B cell (primary cell): ENCODE results near the gene LITAF. TPM values are rescaled to one million over a fixed set of nuclear protein-coding genes. Genes with fewer than 3 reads are reported as not detected.

Experiments used
- ATAC-seq: fragments of 200-7000 bp; cut with Tn5 transposase; one replicate; pipeline ENCODE4 v1.10.0; 2021; ENCODE audit warnings: low read depth, mild to moderate bottlenecking, moderate number of reproducible peaks, moderate library complexity
- CTCF ChIA-PET: fragments of 350-600 bp; sonication (Branson Sonifier 250); formaldehyde crosslinking; loops from one replicate; lab custom pipeline; 2021; ENCODE audit warnings: antibody characterized with exemption, inconsistent platforms; lab: Charles Lee
- POLR2A ChIA-PET: fragments of 350-600 bp; sonication (Branson Sonifier 250); formaldehyde crosslinking; loops from one replicate; lab custom pipeline; 2021; ENCODE audit warnings: antibody characterized with exemption; lab: Charles Lee
- DNase-seq: peaks from one replicate; pipeline ENCODE4 v3.0.0; 2013
- H2AFZ ChIP-seq: 2 replicates; pipeline ENCODE4 v1.6.1; 2012; ENCODE audit warnings: mild to moderate bottlenecking, low read depth, low read length; ENCODE audit not compliant: insufficient read depth, poor library complexity, severe bottlenecking
- H3K27ac ChIP-seq, 2 donors: 1 replicate in 1 of 2; 2 replicates in 1 of 2; pipeline ENCODE4 v1.5.1; 2012 to 2013; ENCODE audit warnings: low read length in 2 of 2, mild to moderate bottlenecking in 2 of 2, moderate library complexity in 1 of 2
- H3K27me3 ChIP-seq, 4 experiments: fragments of 200-600 bp in 1 of 4; sonication (generic) in 1 of 4; replicated peaks in 1 of 4; 1 replicate in 2 of 4; 2 replicates in 2 of 4; pipeline versions ENCODE4 v1.6.1 to v1.7.0; 2013 to 2016; ENCODE audit warnings: low read length in 3 of 4, mild to moderate bottlenecking in 2 of 4, mixed read lengths in 1 of 4, moderate library complexity in 1 of 4; ENCODE audit not compliant: insufficient read depth in 4 of 4, control insufficient read depth in 3 of 4; ENCODE audit errors: control extremely low read depth in 1 of 4
- H3K36me3 ChIP-seq, 2 experiments: replicated peaks in 1 of 2; 1 replicate in 1 of 2; 2 replicates in 1 of 2; pipeline versions ENCODE4 v1.6.1 to v1.7.1; 2013; ENCODE audit warnings: low read length in 1 of 2; ENCODE audit not compliant: insufficient read depth in 2 of 2, control insufficient read depth in 1 of 2; ENCODE audit errors: control extremely low read depth in 1 of 2, extremely low read depth in 1 of 2
- H3K4me1 ChIP-seq, 2 donors: fragments of 200-600 bp in 1 of 2; sonication (generic) in 1 of 2; 1 replicate in 1 of 2; 2 replicates in 1 of 2; pipeline versions ENCODE4 v1.5.1 to v1.6.1; 2013 to 2017; ENCODE audit warnings: low read length in 2 of 2; ENCODE audit not compliant: control insufficient read depth in 2 of 2, insufficient read depth in 2 of 2
- H3K4me2 ChIP-seq: replicated peaks from 2 replicates; pipeline ENCODE3; 2012; ENCODE audit warnings: mild to moderate bottlenecking, low read depth, low read length; ENCODE audit not compliant: poor library complexity, severe bottlenecking
- H3K4me3 ChIP-seq, 5 experiments: fragments of 200-600 bp in 1 of 5; sonication (generic) in 1 of 5; 1 replicate in 3 of 5; 2 replicates in 2 of 5; pipeline versions ENCODE4 v1.5.1 to v1.7.0; 2011 to 2016; ENCODE audit warnings: low read length in 4 of 5, mild to moderate bottlenecking in 4 of 5, low read depth in 2 of 5, control low read depth in 1 of 5, moderate library complexity in 1 of 5; ENCODE audit not compliant: insufficient read depth in 1 of 5; ENCODE audit errors: control extremely low read depth in 1 of 5, extremely low read depth in 1 of 5
- H3K79me2 ChIP-seq: fragments of 200-600 bp; sonication (generic); one replicate; pipeline ENCODE4 v1.6.0; 2016; ENCODE audit warnings: low read length; ENCODE audit not compliant: control insufficient read depth, insufficient read depth
- H3K9ac ChIP-seq: fragments of 200-600 bp; sonication (generic); 2 replicates; pipeline ENCODE4 v1.6.1; 2017; ENCODE audit warnings: mild to moderate bottlenecking, low read length, moderate library complexity
- H3K9me3 ChIP-seq, 3 donors: one replicate each; pipeline versions ENCODE4 v1.6.1 to v1.7.1; 2013; ENCODE audit warnings: low read length in 2 of 3; ENCODE audit not compliant: control insufficient read depth in 2 of 3, insufficient read depth in 1 of 3; ENCODE audit errors: control extremely low read depth in 1 of 3
- H4K20me1 ChIP-seq: 2 replicates; pipeline ENCODE4 v1.6.0; 2012; ENCODE audit warnings: mild to moderate bottlenecking, low read length; ENCODE audit not compliant: insufficient read depth, control insufficient read depth, poor library complexity, severe bottlenecking
- H3K27ac Mint-ChIP-seq: one replicate; pipeline ENCODE4 v1.8.0; 2021; ENCODE audit warnings: mixed read lengths
- H3K27me3 Mint-ChIP-seq: one replicate; pipeline ENCODE4 v1.8.0; 2021; ENCODE audit warnings: mixed read lengths
- H3K4me1 Mint-ChIP-seq: one replicate; pipeline ENCODE4 v1.8.0; 2021; ENCODE audit warnings: mixed read lengths
- H3K4me3 Mint-ChIP-seq: one replicate; pipeline ENCODE4 v1.8.0; 2021; ENCODE audit warnings: mixed read lengths
- H3K9me3 Mint-ChIP-seq: one replicate; pipeline ENCODE4 v1.8.0; 2022; ENCODE audit warnings: mixed read lengths; ENCODE audit not compliant: insufficient read depth
- EZH2 ChIP-seq: IDR thresholded peaks from 2 replicates; pipeline ENCODE4 v1.6.1; 2012; ENCODE audit warnings: borderline replicate concordance, low read depth, mild to moderate bottlenecking, moderate library complexity, low read length; ENCODE audit not compliant: insufficient read depth, poor library complexity, severe bottlenecking
- WGBS: methylation state at CpG from one replicate; pipeline ENCODE4 v1.1.5; 2013; ENCODE audit warnings: missing lambda C conversion rate; ENCODE audit not compliant: insufficient coverage; 5-methylcytosine and 5-hydroxymethylcytosine counted together
- intact Hi-C: fragments of 100-400 bp; cut with micrococcal nuclease; formaldehyde crosslinking; loops from one replicate; pipeline ENCODE4 v1.10.0; 2022
- polyA plus RNA-seq: library from polyadenylated mRNA; depleted of rRNA; stranded (reverse); fragments of >200 nt; gene quantifications from 2 replicates; pipeline ENCODE4 v1.2.3, GENCODE V29; 2012
- total RNA-seq, 2 donors: library from RNA; stranded (reverse); fragments of 120-200 nt in 1 of 2; gene quantifications; 1 replicate in 1 of 2; 2 replicates in 1 of 2; pipeline versions ENCODE4 v1.2.3 to v1.2.4, GENCODE V29; 2013 to 2022
- TF ChIP-seq, protein P1 (sequence below): fragments of 200-600 bp; IDR thresholded peaks from one replicate; pipeline ENCODE4 v1.8.0; 2022; ENCODE audit warnings: antibody characterized with exemption, mild to moderate bottlenecking

LITAF gene
- total and polyA plus RNA-seq, 2 donors (not counting 1 experiment from before 2014, with no cell fraction given): 93.6 to 125 TPM

GRCh38 chr16:11570806-11571205, 15.9 kb downstream of the LITAF start:
- peak overlapping the region; percentile 73 for H3K27ac Mint-ChIP-seq
- no peak for DNase-seq
- H3K27ac ChIP-seq: peak overlapping the region in 1 of 2 donors; percentile 66
- H4K20me1 ChIP-seq: peaks cover 84% of the 10 kb centered on the region
- no peak overlapping the region for H3K4me3 ChIP-seq
- ChIA-PET POLR2A (interaction anchor here (0.6 to 2.0 kb wide), 3 partner anchors 12 to 235 kb away, joined by 3 to 7 read pairs (median 4); partner anchors contain the start of gene LITAF), CTCF (interaction anchor here (1.5 kb wide), 1 partner anchor 39 kb away, joined by 5 read pairs; no protein-coding TSS in a partner anchor)
- peaks cover 68% of the 10 kb centered on the region for H3K4me1 Mint-ChIP-seq
- WGBS: 36% methylated on average over 1 of the region's 5 CpGs
- no peak for ATAC-seq
- TF ChIP-seq, protein P1, sequence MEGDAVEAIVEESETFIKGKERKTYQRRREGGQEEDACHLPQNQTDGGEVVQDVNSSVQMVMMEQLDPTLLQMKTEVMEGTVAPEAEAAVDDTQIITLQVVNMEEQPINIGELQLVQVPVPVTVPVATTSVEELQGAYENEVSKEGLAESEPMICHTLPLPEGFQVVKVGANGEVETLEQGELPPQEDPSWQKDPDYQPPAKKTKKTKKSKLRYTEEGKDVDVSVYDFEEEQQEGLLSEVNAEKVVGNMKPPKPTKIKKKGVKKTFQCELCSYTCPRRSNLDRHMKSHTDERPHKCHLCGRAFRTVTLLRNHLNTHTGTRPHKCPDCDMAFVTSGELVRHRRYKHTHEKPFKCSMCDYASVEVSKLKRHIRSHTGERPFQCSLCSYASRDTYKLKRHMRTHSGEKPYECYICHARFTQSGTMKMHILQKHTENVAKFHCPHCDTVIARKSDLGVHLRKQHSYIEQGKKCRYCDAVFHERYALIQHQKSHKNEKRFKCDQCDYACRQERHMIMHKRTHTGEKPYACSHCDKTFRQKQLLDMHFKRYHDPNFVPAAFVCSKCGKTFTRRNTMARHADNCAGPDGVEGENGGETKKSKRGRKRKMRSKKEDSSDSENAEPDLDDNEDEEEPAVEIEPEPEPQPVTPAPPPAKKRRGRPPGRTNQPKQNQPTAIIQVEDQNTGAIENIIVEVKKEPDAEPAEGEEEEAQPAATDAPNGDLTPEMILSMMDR: no peak
- TF ChIP-seq EZH2: no peak
- H3K27me3 Mint-ChIP-seq: no peaks in the 10 kb centered on the region
- H3K4me3 Mint-ChIP-seq: peak overlapping the region; percentile 29
- H3K4me2 ChIP-seq: peak overlapping the region; percentile 11
- H3K36me3 ChIP-seq: peaks cover 3 to 15% of the 10 kb centered on the region in 2 experiments
- peaks cover 100% of the 10 kb centered on the region for H3K79me2 ChIP-seq
- H3K9me3 ChIP-seq: no peaks in the 10 kb centered on the region
- no peak overlapping the region for H3K9ac ChIP-seq
- H3K4me1 ChIP-seq: peaks cover 38 to 55% of the 10 kb centered on the region in 2 donors
- no peaks in the 10 kb centered on the region for H3K9me3 Mint-ChIP-seq
- no peaks in the 10 kb centered on the region for H3K27me3 ChIP-seq
- H2AFZ ChIP-seq: no peak overlapping the region
- intact Hi-C loops: no loop called here

DNA sequence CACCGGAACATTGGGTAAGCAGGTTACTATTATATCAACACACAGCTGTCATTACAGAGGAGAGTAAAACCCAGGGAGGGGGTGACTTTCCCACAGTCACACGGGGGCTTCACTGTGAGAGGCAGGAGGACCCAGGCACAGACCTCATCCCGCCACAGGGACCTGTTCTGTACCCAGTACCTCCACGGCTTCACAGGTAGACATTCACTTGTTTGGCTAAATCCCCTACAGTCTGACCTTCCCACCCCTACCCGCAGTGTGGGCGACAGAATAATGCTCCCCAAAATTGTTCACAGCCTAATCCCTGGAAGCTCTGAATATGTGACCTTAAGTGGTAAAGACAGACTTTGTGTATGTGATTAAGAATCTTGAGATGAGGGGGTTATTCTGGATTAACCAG, 16.5 kb downstream of the LITAF start:
- DNase-seq (no peak), ATAC-seq (no peak)
- 97% methylated on average over 3 of the region's 6 CpGs for WGBS
- Mint-ChIP-seq H3K4me3 (peak overlapping the region; percentile 29), H3K4me1 (peaks cover 65% of the 10 kb centered on the region), H3K9me3 (no peaks in the 10 kb centered on the region), H3K27me3 (no peaks in the 10 kb centered on the region), H3K27ac (peak overlapping the region; percentile 72)
- Histone ChIP-seq H3K79me2 (peaks cover 100% of the 10 kb centered on the region), H3K27me3 (no peaks in the 10 kb centered on the region), H4K20me1 (peaks cover 84% of the 10 kb centered on the region), H3K9me3 (no peaks in the 10 kb centered on the region), H3K9ac (no peak overlapping the region), H3K4me2 (no peak overlapping the region), H3K4me3 (no peak overlapping the region), H3K36me3 (peaks cover 3 to 20% of the 10 kb centered on the region in 2 experiments), H3K4me1 (peaks cover 32 to 50% of the 10 kb centered on the region in 2 donors), H3K27ac (peak overlapping the region in 1 of 2 donors; percentile 66), H2AFZ (no peak overlapping the region)
- POLR2A ChIA-PET: interaction anchor here (0.6 kb wide), 2 partner anchors 235 to 240 kb away, joined by 3 to 4 read pairs; no protein-coding TSS in a partner anchor
- TF ChIP-seq, protein P1: no peak
- TF ChIP-seq EZH2: no peak
- CTCF ChIA-PET: interaction anchor here (1.0 to 1.5 kb wide), 2 partner anchors 39 to 145 kb away, joined by 3 to 5 read pairs; no protein-coding TSS in a partner anchor
- intact Hi-C loops: no loop called here
